HFFc6 (cell line): ENCODE data around the gene RGS6. TPM values are rescaled to one million over a fixed set of nuclear protein-coding genes. Genes with fewer than 3 reads are reported as not detected.

ENCODE experiments used
- DNase-seq: peaks from one replicate; pipeline ENCODE4 v3.0.0-alpha.2; 2018
- H3K27ac Mint-ChIP-seq: 2 replicates; pipeline ENCODE4 v1.8.0; 2020; ENCODE audit warnings: mild to moderate bottlenecking, mixed read lengths
- H3K27me3 Mint-ChIP-seq: 2 replicates; pipeline ENCODE4 v1.8.0; 2021; ENCODE audit warnings: mild to moderate bottlenecking, moderate library complexity, mixed read lengths; ENCODE audit not compliant: insufficient read depth
- H3K36me3 Mint-ChIP-seq: 2 replicates; pipeline ENCODE4 v1.8.0; 2021; ENCODE audit warnings: low read depth, mixed read lengths
- H3K4me1 Mint-ChIP-seq: 2 replicates; pipeline ENCODE4 v1.8.0; 2020; ENCODE audit warnings: low read depth, mixed read lengths
- H3K4me3 Mint-ChIP-seq: 2 replicates; pipeline ENCODE4 v1.8.0; 2020; ENCODE audit warnings: mild to moderate bottlenecking, moderate library complexity, mixed read lengths
- H3K9me3 Mint-ChIP-seq: 2 replicates; pipeline ENCODE4 v1.8.0; 2020; ENCODE audit warnings: mild to moderate bottlenecking, mixed read lengths
- total RNA-seq, 6 experiments: library from RNA; stranded (reverse); fragmentation: NEBNext Ultra II Directional; extraction: Animal tissue kit (Norgen Biotek cat#: 25700); gene quantifications; 2 replicates in 1 of 6; 3 replicates in 5 of 6; pipeline ENCODE4 v1.2.3, GENCODE V29; 2021
- TF ChIP-seq, protein P1 (sequence below): fragments of 200-600 bp; sonication (generic); IDR thresholded peaks from 2 replicates; pipeline ENCODE4 v1.5.0; 2021; ENCODE audit warnings: antibody characterized with exemption, mild to moderate bottlenecking

The RGS6 gene
- total RNA-seq, 6 experiments from 2014 or later = not detected

DNA sequence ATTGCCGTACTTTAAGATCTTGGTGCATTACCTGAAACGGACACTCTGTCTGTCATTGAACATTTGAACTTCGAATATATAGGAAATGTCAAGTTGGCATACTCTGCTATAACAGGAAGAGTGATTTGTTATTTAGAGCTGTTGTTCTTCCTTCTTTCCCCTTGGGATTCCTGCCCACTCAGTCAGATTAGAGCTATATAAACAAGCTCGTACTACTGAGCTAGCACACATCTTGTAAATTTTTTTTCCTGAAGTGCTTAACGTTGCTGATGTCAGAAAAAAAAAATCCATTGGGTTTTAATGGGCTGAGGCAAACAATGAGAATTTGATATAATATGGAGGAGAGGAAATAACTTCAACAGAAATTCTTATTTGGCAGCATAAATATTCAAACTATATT lies 26.8 kb downstream of the RGS6 start:
- no peak overlapping the region for H3K4me3 Mint-ChIP-seq
- no peaks in the 10 kb centered on the region; the same call in 1 of the 2 replicates for H3K36me3 Mint-ChIP-seq
- H3K9me3 Mint-ChIP-seq = peaks cover 24% of the 10 kb centered on the region
- H3K4me1 Mint-ChIP-seq = no peaks in the 10 kb centered on the region
- H3K27ac Mint-ChIP-seq = no peak overlapping the region
- TF ChIP-seq, protein P1, sequence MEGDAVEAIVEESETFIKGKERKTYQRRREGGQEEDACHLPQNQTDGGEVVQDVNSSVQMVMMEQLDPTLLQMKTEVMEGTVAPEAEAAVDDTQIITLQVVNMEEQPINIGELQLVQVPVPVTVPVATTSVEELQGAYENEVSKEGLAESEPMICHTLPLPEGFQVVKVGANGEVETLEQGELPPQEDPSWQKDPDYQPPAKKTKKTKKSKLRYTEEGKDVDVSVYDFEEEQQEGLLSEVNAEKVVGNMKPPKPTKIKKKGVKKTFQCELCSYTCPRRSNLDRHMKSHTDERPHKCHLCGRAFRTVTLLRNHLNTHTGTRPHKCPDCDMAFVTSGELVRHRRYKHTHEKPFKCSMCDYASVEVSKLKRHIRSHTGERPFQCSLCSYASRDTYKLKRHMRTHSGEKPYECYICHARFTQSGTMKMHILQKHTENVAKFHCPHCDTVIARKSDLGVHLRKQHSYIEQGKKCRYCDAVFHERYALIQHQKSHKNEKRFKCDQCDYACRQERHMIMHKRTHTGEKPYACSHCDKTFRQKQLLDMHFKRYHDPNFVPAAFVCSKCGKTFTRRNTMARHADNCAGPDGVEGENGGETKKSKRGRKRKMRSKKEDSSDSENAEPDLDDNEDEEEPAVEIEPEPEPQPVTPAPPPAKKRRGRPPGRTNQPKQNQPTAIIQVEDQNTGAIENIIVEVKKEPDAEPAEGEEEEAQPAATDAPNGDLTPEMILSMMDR = no peak
- no peak for DNase-seq
- no peaks in the 10 kb centered on the region for H3K27me3 Mint-ChIP-seq

DNA sequence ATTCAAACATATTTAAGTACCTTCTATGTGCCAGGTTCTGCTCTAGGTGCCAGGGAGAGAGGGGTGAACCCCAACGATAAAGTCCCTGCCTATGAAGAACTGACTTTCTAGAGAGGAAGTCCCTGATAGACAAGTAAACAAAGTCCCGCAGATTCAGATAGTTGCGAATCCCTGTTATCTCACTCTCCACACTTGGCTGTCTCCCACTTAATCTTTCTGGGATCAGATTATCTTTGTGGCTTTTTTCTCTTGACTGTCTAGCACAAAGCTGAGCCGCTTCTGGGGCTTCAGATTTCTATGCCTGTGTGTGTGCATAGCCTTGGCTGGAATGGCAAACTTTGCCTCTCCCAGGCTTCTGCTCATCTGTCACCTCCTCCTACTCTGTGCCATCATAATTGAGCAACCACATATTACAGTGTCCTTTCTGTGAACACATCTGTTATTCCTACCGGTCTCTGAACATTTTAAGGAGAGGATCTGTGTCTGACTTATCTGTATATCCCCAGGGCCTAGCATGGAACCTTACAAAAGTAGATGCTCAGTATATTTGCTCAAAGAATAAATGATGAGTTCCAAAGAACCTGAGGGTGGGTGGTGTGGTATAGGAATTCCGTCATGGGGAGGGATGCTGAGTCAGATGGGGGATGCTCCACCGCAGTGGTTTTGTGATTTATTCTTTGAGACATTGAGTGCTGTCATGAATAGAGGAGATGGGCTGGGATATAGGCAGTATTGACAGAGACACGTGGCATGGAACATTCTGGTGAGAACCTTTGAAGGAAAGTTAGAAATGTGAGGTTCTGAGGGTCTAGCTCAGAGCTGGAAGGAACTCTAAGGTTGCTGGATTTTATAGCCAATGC lies 28.5 kb downstream of the RGS6 start:
- Mint-ChIP-seq H3K4me3 (no peak overlapping the region), H3K36me3 (no peaks in the 10 kb centered on the region; the same call in 1 of the 2 replicates), H3K27ac (no peak overlapping the region), H3K4me1 (no peaks in the 10 kb centered on the region), H3K27me3 (no peaks in the 10 kb centered on the region), H3K9me3 (peaks cover 17% of the 10 kb centered on the region)
- TF ChIP-seq, protein P1 = no peak
- no peak for DNase-seq

- Mint-ChIP-seq H3K9me3 (peaks cover 14% of the 10 kb centered on the region), H3K27ac (no peak overlapping the region), H3K4me1 (no peaks in the 10 kb centered on the region), H3K36me3 (no peaks in the 10 kb centered on the region), H3K4me3 (no peak overlapping the region), H3K27me3 (no peaks in the 10 kb centered on the region)
- no peak for DNase-seq
- TF ChIP-seq, protein P1 = no peak
Measured at GRCh38 chr14:71961972-71962371, 29.7 kb downstream of the RGS6 start.

GRCh38 chr14:71964716-71965115 lies 32.5 kb downstream of the RGS6 start:
- Mint-ChIP-seq H3K4me3 (no peak overlapping the region), H3K4me1 (no peaks in the 10 kb centered on the region), H3K36me3 (no peaks in the 10 kb centered on the region), H3K27me3 (no peaks in the 10 kb centered on the region), H3K9me3 (peaks cover 21% of the 10 kb centered on the region), H3K27ac (no peak overlapping the region)
- DNase-seq = no peak
- TF ChIP-seq, protein P1 = no peak

GRCh38 chr14:71966528-71966927 lies 34.3 kb downstream of the RGS6 start:
- Mint-ChIP-seq H3K36me3 (no peaks in the 10 kb centered on the region; the same call in 1 of the 2 replicates), H3K27ac (no peak overlapping the region), H3K4me3 (no peak overlapping the region), H3K4me1 (no peaks in the 10 kb centered on the region), H3K27me3 (no peaks in the 10 kb centered on the region), H3K9me3 (peaks cover 23% of the 10 kb centered on the region)
- TF ChIP-seq, protein P1 = no peak
- no peak for DNase-seq
